Activated CD4-positive, alpha-beta memory T cell treated with anti-CD3 and anti-CD28 coated beads for 36 hours (primary cell): Measurements from ENCODE around the gene SDHAF3. TPM values are rescaled to one million over a fixed set of nuclear protein-coding genes. Genes with fewer than 3 reads are reported as not detected.

Source experiments
- total RNA-seq, 2 experiments: library from RNA; stranded (reverse); gene quantifications; one replicate each; pipeline ENCODE4 v1.2.3, GENCODE V29; 2021

The SDHAF3 gene
- total RNA-seq, 2 experiments from 2014 or later = 21.8 to 24.5 TPM

Other genes starting within 250 kb of the SDHAF3 start
- gene DLX6, start 112.1 kb upstream of the SDHAF3 start, total RNA-seq = not detected
- not detected for gene DLX5, start 92.9 kb upstream of the SDHAF3 start, total RNA-seq